Naive thymus-derived CD8-positive, alpha-beta T cell (primary cell): ENCODE results near the gene MRPL14. TPM values are rescaled to one million over a fixed set of nuclear protein-coding genes. Genes with fewer than 3 reads are reported as not detected.

Source experiments
- ATAC-seq, 2 donors: fragments of 150-1000 bp; cut with Tn5 transposase in 1 of 2; sonication (Bioruptor Pico), chemical (Tn5 transposase) in 1 of 2; 1 replicate in 1 of 2; 2 replicates in 1 of 2; pipeline ENCODE4 v1.10.0; 2021; ENCODE audit warnings: mild to moderate bottlenecking in 2 of 2, moderate library complexity in 2 of 2
- POLR2A ChIA-PET: fragments of 350-600 bp; sonication (Branson Sonifier 250); formaldehyde crosslinking; loops from one replicate; lab custom pipeline; 2021; ENCODE audit warnings: antibody characterized with exemption; lab: Charles Lee
- DNase-seq, 10 donors: peaks; one replicate each; pipeline versions ENCODE4 v3.0.0 to v3.0.0-alpha.2; 2020 to 2022
- H3K27ac Mint-ChIP-seq, 10 donors: one replicate each; pipeline ENCODE4 v1.8.0; 2020 to 2022; ENCODE audit warnings: mild to moderate bottlenecking in 10 of 10, mixed read lengths in 10 of 10, moderate library complexity in 4 of 10, inconsistent platforms in 1 of 10
- H3K27me3 Mint-ChIP-seq, 5 donors: one replicate each; pipeline ENCODE4 v1.8.0; 2021 to 2022; ENCODE audit warnings: mixed read lengths in 5 of 5
- H3K36me3 Mint-ChIP-seq, 3 donors: one replicate each; pipeline ENCODE4 v1.8.0; 2020 to 2022; ENCODE audit warnings: mixed read lengths in 3 of 3, mild to moderate bottlenecking in 2 of 3, inconsistent platforms in 1 of 3
- H3K4me1 Mint-ChIP-seq, 4 donors: one replicate each; pipeline ENCODE4 v1.8.0; 2021 to 2022; ENCODE audit warnings: mixed read lengths in 4 of 4
- H3K4me3 Mint-ChIP-seq, 10 donors: one replicate each; pipeline ENCODE4 v1.8.0; 2020 to 2022; ENCODE audit warnings: mild to moderate bottlenecking in 10 of 10, mixed read lengths in 10 of 10, moderate library complexity in 6 of 10, inconsistent platforms in 1 of 10
- H3K9me3 Mint-ChIP-seq, 9 donors: one replicate each; pipeline ENCODE4 v1.8.0; 2020 to 2022; ENCODE audit warnings: mixed read lengths in 9 of 9, mild to moderate bottlenecking in 3 of 9, inconsistent platforms in 1 of 9, moderate library complexity in 1 of 9
- polyA plus RNA-seq, 3 donors: library from polyadenylated mRNA; unstranded; fragments of 300-500 nt; fragmentation: Illumina TruSeq; gene quantifications; one replicate each; pipeline ENCODE4 v1.2.3, GENCODE V29; 2021
- total RNA-seq, 8 experiments: library from RNA in 2 of 8; stranded (reverse) in 2 of 8; gene quantifications; one replicate each; pipeline ENCODE4 v1.2.3 and lab custom pipeline; 2021 to 2026

The MRPL14 gene
- total and polyA plus RNA-seq, 5 experiments from 2014 or later, result 17.0 to 89.3 (median 76.5) TPM

DNA sequence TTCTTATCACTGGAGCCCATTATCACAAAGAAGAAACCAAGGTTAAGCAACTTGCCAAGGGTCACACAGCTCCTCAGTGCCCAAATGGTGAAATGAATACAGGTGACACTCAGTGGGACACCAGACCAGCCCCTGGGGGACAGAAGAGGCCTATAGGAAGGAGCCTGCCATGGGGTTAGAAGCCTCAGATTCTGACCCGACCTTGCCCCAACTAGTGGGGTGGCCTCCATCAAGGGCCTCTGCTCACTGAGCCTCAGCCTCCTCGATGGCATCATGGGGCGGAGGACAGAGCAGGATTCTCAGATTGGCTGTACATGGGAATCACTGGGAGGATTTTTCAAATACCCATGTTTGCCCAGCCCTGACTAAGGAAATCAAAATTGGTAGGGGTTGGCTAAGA is 47.6 kb downstream of the MRPL14 start:
- POLR2A ChIA-PET, result interaction anchor here (1.0 to 2.3 kb wide), 4 partner anchors 310 to 471 kb away, joined by 3 to 12 read pairs (median 4); partner anchors contain the start of gene VEGFA
- ATAC-seq, result no peak
- Mint-ChIP-seq H3K4me1 (peaks cover under 1 to 9% (median 3%) of the 10 kb centered on the region in 4 donors), H3K27ac (no peak overlapping the region), H3K36me3 (no peaks in the 10 kb centered on the region), H3K9me3 (no peaks in the 10 kb centered on the region), H3K27me3 (peaks cover 4 to 25% (median 9%) of the 10 kb centered on the region in 5 donors), H3K4me3 (no peak overlapping the region)
- no peak for DNase-seq

DNA sequence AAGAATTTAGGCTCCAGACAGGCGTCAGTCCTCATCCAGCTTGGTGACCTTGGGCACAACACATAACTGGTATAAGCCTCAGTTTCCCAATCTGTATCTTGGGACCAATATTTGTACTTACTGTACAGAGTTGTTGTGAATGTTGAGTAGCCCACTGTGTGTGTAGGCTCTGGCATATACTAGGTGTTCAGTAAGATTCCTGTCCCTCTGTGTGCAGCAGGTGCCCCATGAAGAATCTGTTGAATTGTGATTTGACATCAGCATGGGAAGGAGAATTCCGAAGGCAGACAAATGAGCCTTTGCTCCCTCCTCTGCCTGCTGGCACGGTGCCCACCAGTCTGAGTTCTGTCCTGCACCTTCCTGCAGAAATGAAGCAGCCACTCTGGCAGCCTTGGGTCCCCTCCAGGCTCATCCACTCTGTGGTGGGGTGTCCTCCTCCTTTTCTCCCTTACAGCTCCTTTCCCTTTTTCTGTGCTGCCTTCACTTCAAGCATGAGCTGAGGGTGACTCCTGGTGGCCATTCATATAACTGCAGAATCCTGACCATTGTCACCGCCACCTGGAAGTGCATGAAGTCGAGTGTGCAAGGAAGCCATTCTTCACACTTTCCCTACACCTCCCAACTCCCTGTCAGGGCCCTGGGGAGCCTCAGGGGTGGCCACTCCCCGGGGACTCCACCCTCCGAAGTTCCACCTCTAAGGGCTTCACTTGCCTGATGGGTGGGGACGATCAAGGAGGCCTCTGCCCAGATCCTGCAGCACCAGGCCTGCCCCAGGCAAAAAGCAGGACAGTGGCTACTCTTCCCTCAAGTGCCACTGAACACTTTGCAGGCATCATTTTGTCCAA is 48.2 kb downstream of the MRPL14 start:
- POLR2A ChIA-PET, result interaction anchor here (1.0 to 2.3 kb wide), 4 partner anchors 310 to 471 kb away, joined by 3 to 12 read pairs (median 4); partner anchors contain the start of gene VEGFA
- H3K27ac Mint-ChIP-seq, result no peak overlapping the region

DNA sequence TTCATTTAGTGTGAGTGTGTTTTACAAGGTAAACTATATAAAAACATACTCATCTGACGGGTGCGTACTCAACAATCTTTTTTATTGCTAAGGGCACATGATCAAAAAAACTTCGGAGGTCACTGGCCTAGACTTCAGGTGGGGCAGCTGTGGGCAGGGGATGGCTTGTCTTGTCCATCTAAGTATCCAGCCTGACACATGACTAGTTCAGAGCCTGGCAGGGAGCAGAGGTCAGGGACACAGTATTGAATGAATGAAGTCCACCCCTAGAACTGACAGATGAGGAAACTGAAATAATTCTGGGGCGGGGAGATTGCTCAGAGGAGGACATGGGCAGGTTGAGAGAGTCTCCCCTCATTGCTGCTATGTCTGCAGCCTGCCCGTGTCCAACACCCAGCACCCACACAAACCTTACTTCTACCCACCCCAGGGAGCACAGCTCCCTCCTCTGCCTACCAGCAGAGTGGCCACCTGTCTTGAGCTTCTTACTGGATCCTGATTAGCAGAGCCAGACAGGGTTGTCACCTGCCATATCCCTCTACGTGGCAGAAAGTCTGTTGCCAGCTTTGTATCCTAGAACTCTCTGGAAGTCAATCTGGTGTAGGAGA is 48.9 kb downstream of the MRPL14 start:
- H3K4me1 Mint-ChIP-seq, result peaks cover 6 to 21% (median 15%) of the 10 kb centered on the region in 4 donors
- no peak overlapping the region for H3K4me3 Mint-ChIP-seq
- H3K27ac Mint-ChIP-seq, result no peak overlapping the region
- no peak for ATAC-seq
- H3K36me3 Mint-ChIP-seq, result no peaks in the 10 kb centered on the region
- POLR2A ChIA-PET, result interaction anchor here (1.0 to 2.3 kb wide), 3 partner anchors 309 to 470 kb away, joined by 3 to 12 read pairs (median 4); partner anchors contain the start of gene VEGFA
- H3K9me3 Mint-ChIP-seq, result no peaks in the 10 kb centered on the region
- H3K27me3 Mint-ChIP-seq, result peaks cover 4 to 31% (median 12%) of the 10 kb centered on the region in 5 donors
- DNase-seq, result no peak

More for the DNA sequence above, 48.2 kb downstream of the MRPL14 start:
- Mint-ChIP-seq H3K4me3 (no peak overlapping the region), H3K9me3 (no peaks in the 10 kb centered on the region), H3K4me1 (peaks cover 5 to 15% (median 9%) of the 10 kb centered on the region in 4 donors), H3K36me3 (no peaks in the 10 kb centered on the region), H3K27me3 (peaks cover 4 to 31% (median 12%) of the 10 kb centered on the region in 5 donors)
- peak; percentile 39 to 83 (median 70) for DNase-seq
- ATAC-seq, result peak; percentile 54 to 71

DNA sequence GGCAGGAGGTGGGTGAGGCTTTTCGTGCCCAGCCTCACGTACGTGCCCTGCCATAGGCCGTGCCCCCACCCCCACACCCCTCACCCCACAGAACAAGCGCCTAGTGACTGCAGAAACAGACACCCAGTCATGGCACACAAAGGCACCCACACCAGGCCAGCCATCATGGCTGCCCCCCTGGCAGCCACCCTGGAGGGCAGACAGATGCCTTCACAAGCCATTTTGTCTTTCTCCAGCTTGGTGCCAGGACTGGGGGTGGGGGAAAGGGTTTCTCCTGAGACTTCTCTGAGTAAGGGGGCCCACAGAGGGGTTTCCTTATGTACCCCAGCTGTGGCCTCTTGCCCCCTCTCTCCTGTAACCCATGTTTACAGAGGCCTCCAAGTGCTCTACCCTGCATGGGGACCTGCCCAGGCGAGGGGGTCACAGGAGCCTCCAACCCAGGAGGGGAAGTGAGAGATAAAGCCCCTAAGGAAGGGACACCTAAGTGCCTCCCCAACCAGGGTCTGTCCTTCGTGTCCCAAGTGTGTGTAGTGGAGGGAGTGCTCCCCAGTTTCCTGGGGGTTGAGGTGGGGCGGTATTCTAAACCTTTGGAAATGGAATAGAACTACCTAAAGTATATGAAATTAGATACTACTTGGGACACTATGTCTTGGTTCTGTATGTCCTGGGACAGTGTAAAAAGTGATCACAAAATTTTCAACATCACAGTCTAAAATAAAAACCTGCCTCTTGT is 49.9 kb downstream of the MRPL14 start:
- H3K27ac Mint-ChIP-seq, result no peak overlapping the region
- ATAC-seq (no peak), DNase-seq (no peak)
- H3K36me3 Mint-ChIP-seq, result no peaks in the 10 kb centered on the region
- POLR2A ChIA-PET, result no interaction called here
- peaks cover 9 to 28% (median 19%) of the 10 kb centered on the region in 4 donors for H3K4me1 Mint-ChIP-seq
- no peak overlapping the region for H3K4me3 Mint-ChIP-seq
- peaks cover 4 to 31% (median 12%) of the 10 kb centered on the region in 5 donors for H3K27me3 Mint-ChIP-seq
- H3K9me3 Mint-ChIP-seq, result no peaks in the 10 kb centered on the region

DNA sequence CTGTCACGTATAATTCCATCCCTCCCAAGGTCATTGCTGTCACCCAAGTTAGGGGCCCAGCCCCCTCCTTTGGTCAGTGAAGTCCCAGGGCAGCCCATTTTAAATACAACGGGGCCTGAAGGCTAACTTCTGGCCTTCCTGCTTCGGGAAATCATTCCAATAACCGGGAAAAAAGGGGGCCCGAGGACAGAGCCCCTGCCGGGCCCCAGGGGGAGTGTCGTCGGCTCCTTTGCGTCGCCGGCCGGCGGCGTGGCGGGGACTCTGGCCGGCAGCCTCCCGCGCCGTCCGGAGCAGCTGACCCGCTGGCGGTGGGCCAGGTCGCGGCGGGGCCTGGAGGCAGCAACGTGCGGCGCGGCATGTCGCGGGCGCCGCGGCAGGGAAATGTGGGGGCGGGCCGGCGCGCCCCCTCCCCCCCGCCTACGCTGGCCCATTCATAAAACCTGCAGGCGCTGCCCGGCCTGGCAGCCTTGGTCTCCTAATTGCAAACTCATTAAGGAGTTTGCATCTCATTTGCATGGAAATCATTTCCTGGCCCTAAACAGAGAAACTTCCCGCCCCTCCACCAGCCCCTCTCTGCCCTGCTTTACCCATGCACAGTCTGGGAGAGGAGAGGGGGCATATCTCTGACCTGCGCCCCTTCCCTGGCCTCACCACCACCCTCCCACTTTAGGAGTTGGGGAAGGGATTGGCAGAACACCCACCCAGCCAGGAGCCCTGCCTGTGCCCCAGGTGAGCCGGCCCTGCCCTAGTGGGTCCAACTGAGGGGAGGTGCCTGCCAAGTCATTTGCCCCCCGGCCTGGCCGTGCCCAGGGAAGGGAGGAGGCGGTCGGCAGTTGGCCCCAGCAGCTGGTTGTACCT is 50.7 kb downstream of the MRPL14 start:
- no peak overlapping the region for H3K27ac Mint-ChIP-seq
- H3K4me3 Mint-ChIP-seq, result no peak overlapping the region
- POLR2A ChIA-PET, result interaction anchor here (3.4 kb wide), 1 partner anchor 307 kb away, joined by 21 read pairs; the partner anchor contains the start of gene VEGFA
- H3K9me3 Mint-ChIP-seq, result no peaks in the 10 kb centered on the region
- H3K27me3 Mint-ChIP-seq, result peaks cover 4 to 31% (median 12%) of the 10 kb centered on the region in 5 donors
- H3K36me3 Mint-ChIP-seq, result no peaks in the 10 kb centered on the region
- peaks cover 9 to 28% (median 21%) of the 10 kb centered on the region in 4 donors for H3K4me1 Mint-ChIP-seq
- no peak for ATAC-seq
- no peak for DNase-seq

DNA sequence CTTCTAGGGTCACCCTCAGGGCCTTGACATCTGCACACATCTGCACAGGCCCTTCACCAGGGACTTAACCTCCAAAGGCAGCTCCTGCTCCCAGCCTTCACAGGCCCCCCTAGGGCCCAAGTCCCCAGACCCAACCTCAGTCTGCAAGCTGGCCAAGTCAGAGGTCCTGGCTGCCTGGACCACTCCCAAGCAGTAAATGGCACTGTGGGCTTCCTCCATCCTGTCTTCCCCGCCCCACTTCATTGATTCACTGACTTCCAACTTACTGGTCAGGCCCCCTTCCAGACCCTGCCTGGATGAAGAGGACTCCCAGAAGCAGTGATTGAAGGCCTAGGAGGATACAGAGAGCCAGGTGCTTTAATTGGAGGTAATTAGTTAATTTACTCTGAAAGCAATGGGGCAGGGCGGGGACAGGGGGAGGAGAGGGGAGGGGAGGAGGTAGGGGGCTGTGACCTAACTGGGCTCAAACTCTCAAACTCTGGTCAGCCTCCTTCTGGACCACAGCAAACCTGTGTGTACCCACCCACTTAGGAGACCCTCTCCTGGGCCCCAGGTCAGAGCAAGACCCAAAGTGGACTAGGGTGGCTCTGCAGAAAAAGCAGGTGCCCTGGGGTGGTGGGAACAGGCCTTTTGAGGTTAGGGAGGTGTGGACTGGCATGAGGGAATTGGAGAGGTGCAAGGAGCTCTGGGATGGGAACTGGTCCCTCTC is 51.5 kb downstream of the MRPL14 start:
- ATAC-seq, result no peak
- no peaks in the 10 kb centered on the region for H3K9me3 Mint-ChIP-seq
- peaks cover 9 to 28% (median 21%) of the 10 kb centered on the region in 4 donors for H3K4me1 Mint-ChIP-seq
- H3K27ac Mint-ChIP-seq, result no peak overlapping the region
- no peak for DNase-seq
- no peak overlapping the region for H3K4me3 Mint-ChIP-seq
- POLR2A ChIA-PET, result interaction anchor here (3.4 kb wide), 1 partner anchor 307 kb away, joined by 21 read pairs; the partner anchor contains the start of gene VEGFA
- peaks cover 4 to 31% (median 17%) of the 10 kb centered on the region in 5 donors for H3K27me3 Mint-ChIP-seq
- H3K36me3 Mint-ChIP-seq, result no peaks in the 10 kb centered on the region

DNA sequence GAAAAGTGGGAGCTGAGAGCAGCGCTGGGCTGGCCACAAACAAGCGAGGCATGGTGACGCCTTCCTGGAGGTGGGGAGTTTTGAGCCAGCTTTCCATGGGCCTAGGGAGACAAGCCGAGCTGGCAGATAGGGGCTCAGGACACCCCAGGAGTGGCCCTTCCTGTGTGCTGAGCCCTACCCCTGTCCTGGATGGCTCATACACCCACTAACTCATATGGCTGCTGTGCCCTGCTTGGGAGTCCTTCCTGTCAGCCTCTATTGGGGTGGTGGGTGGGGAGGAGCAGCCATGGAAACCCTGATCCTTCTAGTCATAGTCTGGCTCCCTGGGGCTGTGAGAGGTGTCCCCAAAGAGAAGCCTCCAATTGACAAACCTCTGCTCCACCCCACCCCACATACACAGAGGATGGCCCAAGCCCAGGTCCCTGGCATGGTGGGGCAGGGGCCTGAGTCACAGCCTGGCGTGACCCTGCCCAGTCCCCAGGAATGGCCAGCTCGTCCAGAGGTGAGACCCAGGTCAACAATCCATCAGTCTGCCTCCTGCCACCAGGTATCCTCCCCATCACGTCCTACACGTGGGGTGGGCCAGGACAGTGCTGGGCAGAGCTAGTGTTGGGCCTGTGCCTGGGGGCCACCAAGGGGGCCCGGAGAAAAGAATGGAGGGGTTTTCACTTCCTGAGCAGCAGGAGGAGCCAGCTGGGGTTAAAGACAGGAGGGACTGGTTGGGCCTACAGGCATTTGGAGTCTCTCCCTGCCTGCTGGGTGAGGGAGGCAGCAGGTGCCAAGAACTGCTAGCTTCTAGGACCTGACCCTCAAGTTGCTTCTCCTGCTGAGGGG is 52.2 kb downstream of the MRPL14 start:
- Mint-ChIP-seq H3K36me3 (no peaks in the 10 kb centered on the region), H3K27me3 (peaks cover 4 to 31% (median 19%) of the 10 kb centered on the region in 5 donors), H3K4me3 (peak overlapping the region in 4 of 10 donors; percentile 76 to 91 (median 82)), H3K9me3 (no peaks in the 10 kb centered on the region), H3K27ac (no peak overlapping the region), H3K4me1 (peaks cover 9 to 28% (median 21%) of the 10 kb centered on the region in 4 donors)
- POLR2A ChIA-PET, result interaction anchor here (1.3 to 3.4 kb wide), 2 partner anchors 306 to 350 kb away, joined by 3 to 21 read pairs; partner anchors contain the start of gene VEGFA
- no peak for ATAC-seq
- DNase-seq, result no peak

DNA sequence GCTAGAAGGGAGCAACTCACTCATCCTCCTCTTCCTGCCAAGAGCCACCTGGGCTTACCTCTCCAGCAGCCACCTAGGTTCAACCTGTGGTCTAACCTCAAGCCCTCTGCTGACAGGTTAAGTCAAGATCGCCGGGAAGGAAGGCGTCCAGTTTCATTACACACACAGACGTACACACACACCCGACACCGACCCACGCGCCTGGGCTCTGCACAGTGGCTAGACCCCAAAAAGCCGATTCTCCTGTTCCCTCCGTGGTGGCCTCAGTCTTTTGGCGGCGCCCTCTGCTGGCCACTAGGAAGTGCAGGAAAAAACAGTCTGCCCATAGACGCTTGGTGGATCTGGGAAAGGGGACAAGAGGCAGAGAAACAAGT is 52.8 kb downstream of the MRPL14 start:
- Mint-ChIP-seq H3K9me3 (no peaks in the 10 kb centered on the region), H3K4me3 (peak overlapping the region; percentile 72 to 91 (median 86)), H3K36me3 (no peaks in the 10 kb centered on the region), H3K27ac (peak overlapping the region in 2 of 10 donors; percentile 30 to 58), H3K4me1 (peaks cover 9 to 28% (median 20%) of the 10 kb centered on the region in 4 donors), H3K27me3 (peaks cover 4 to 29% (median 19%) of the 10 kb centered on the region in 5 donors)
- POLR2A ChIA-PET, result interaction anchor here (1.3 to 3.4 kb wide), 2 partner anchors 305 to 349 kb away, joined by 3 to 21 read pairs; partner anchors contain the start of gene VEGFA
- ATAC-seq (peak; percentile 59 to 67), DNase-seq (peak; percentile 45 to 81 (median 66))

DNA sequence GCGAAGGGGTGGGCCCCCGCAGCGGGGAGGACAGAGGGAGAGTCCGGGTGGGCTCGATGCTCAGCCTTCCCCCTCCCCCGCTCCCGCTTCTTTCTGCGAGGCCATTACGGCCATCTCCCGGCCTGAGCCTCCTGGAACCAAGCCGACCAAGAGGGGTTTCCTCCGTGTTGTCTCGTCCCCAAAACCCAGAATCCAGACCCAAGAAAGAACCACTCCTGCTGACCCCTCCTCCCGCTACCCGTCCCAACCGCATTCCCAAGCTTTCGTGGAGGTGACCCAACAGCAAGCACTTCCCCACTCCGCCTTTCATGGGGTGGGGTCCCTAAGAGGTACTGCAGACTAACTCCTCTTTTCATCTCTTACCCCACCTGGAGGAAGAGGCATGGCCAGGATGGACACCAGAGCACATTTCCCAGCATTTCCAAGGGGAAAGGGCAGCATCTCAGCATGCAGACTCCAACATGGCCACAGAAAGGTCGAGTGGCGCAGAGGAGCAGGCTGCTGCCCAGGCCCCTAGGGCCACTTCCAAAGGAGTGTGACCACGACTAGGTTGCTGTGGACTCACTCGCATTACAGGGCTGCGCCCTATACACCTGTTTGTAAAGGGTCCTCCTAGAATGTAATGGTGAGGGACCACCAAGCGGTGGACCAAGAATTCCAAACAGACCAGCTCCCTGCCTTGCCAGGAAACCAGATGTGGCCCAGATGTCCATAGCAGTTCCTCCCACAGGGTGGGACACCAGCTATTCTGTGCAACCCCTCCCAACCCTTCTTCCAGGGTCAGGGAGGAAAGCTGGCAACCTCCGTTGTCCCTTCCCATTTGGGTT is 53.4 kb downstream of the MRPL14 start:
- peaks cover 9 to 22% (median 18%) of the 10 kb centered on the region in 4 donors for H3K4me1 Mint-ChIP-seq
- H3K27me3 Mint-ChIP-seq, result peaks cover 0 to 26% (median 17%) of the 10 kb centered on the region in 5 donors
- ATAC-seq (peak in 1 of 2 donors; percentile 5), DNase-seq (peak in 2 of 10 donors; percentile 14 to 16)
- no peaks in the 10 kb centered on the region for H3K36me3 Mint-ChIP-seq
- H3K27ac Mint-ChIP-seq, result peak overlapping the region in 4 of 10 donors; percentile 15 to 53 (median 37)
- peak overlapping the region; percentile 72 to 91 (median 86) for H3K4me3 Mint-ChIP-seq
- no peaks in the 10 kb centered on the region for H3K9me3 Mint-ChIP-seq
- POLR2A ChIA-PET, result interaction anchor here (0.5 to 3.4 kb wide), 3 partner anchors 299 to 349 kb away, joined by 3 to 21 read pairs (median 3); partner anchors contain the start of gene VEGFA
